ENCODE measurements around the gene PRRG2.
A peak's percentile ranks its signal among the peaks of the same experiment; 100 is the strongest.

- TF ChIP-seq CTCF (IDR thresholded peaks at IDR 0.05) (peak; percentile 92 to 98 (median 98)), POLR2A (IDR thresholded peaks at IDR 0.05; ENCODE audit: low read depth) (no peak), EP300 (IDR thresholded peaks at IDR 0.05) (no peak)
Measured at GRCh38 chr19:49570138-49570856, 10.8 kb upstream of the PRRG2 start.

Data from esophagus muscularis mucosa (tissue), 4 donors.